K562 (cell line): Measurements from ENCODE around the gene FMNL2. TPM values are rescaled to one million over a fixed set of nuclear protein-coding genes. Genes with fewer than 3 reads are reported as not detected.

Experiments
- AFF1 ChIP-seq, 2 experiments: fragments of 450-650 bp; IDR thresholded peaks; 2 replicates each; pipeline ENCODE4 v1.6.1; 2018; ENCODE audit warnings: mild to moderate bottlenecking in 2 of 2, low read depth in 1 of 2; ENCODE audit not compliant: partially characterized antibody in 2 of 2
- FOXA3 ChIP-seq, 2 experiments: fragments of 450-650 bp in 1 of 2; sonication (generic) in 1 of 2; formaldehyde crosslinking; IDR thresholded peaks in 1 of 2; conservative IDR thresholded peaks in 1 of 2; 2 replicates each; pipeline versions ENCODE4 v1.4.0 to v1.8.0; 2020 to 2022; ENCODE audit warnings: mild to moderate bottlenecking in 2 of 2, missing genetic modification reagents in 1 of 2
- KAT8 ChIP-seq: fragments of 450-650 bp; IDR thresholded peaks from 2 replicates; pipeline ENCODE4 v1.6.1; 2016; ENCODE audit warnings: low read depth, mild to moderate bottlenecking
- KDM4B ChIP-seq, 2 experiments: fragments of 450-650 bp in 1 of 2; sonication (generic) in 1 of 2; IDR thresholded peaks; 2 replicates each; pipeline ENCODE4 v1.6.1; 2016 to 2017; ENCODE audit warnings: borderline replicate concordance in 2 of 2, antibody characterized with exemption in 1 of 2, low read depth in 1 of 2, mild to moderate bottlenecking in 1 of 2
- MYC ChIP-seq, 2 experiments: fragments of 250-450 bp in 1 of 2; sonication (Bioruptor Pico) in 1 of 2; IDR thresholded peaks; 2 replicates each; pipeline versions ENCODE4 v1.5.1 to v1.6.1; 2012 to 2021; ENCODE audit warnings: low read depth in 2 of 2, borderline replicate concordance in 1 of 2, improper control_type of control experiment in 1 of 2, low read length in 1 of 2, mild to moderate bottlenecking in 1 of 2, moderate library complexity in 1 of 2
- RB1 ChIP-seq: fragments of 450-650 bp; IDR thresholded peaks from 2 replicates; pipeline ENCODE4 v1.6.1; 2017; ENCODE audit warnings: low read depth, mild to moderate bottlenecking
- ZNF263 ChIP-seq: sonication (generic); formaldehyde crosslinking; IDR thresholded peaks from 2 replicates; pipeline ENCODE4 v1.8.0; 2022; ENCODE audit warnings: mild to moderate bottlenecking, missing genetic modification reagents, borderline replicate concordance
- polyA plus RNA-seq, 8 experiments: library from polyadenylated mRNA; depleted of rRNA in 4 of 8; stranded (reverse) in 5 of 8; unstranded in 3 of 8; fragments of >200 nt; fragmentation: Nextera tagmentation in 2 of 8; fragmentation: Illumina TruSeq in 1 of 8; extraction: Ambion mirVana in 2 of 8; extraction: Trizol in 1 of 8; gene quantifications; 2 replicates each; pipeline versions ENCODE4 v1.2.1 to v1.2.3, GENCODE V29; 2011 to 2014; ENCODE audit warnings: inconsistent platforms in 1 of 8, missing spikeins in 1 of 8
- total RNA-seq, 7 experiments: library from RNA; depleted of rRNA in 6 of 7; stranded (reverse); fragments of >200 nt in 6 of 7; fragmentation: Illumina TruSeq in 2 of 7; extraction: Trizol in 2 of 7; gene quantifications; 2 replicates each; pipeline versions ENCODE4 v1.2.1 to v1.2.3, GENCODE V29; 2011 to 2021; ENCODE audit warnings: low replicate concordance in 1 of 7

FMNL2 gene
- total and polyA plus RNA-seq, 9 of the 15 experiments (the other 6 are each of a cell fraction or from before 2014, with no cell fraction given): 0.15 to 0.49 (median 0.24) TPM; not detected in 1

GRCh38 chr2:152588998-152589397, 254.0 kb downstream of the FMNL2 start (continued):
- TF ChIP-seq FOXA3 (CRISPR knock-in tag; conservative IDR thresholded peaks at IDR 0.05 in 1 of 2, IDR thresholded peaks at IDR 0.05 in 1 of 2): no peak
- no peak for TF ChIP-seq MYC (IDR thresholded peaks at IDR 0.05; ENCODE audit: low read depth, low read length)
- TF ChIP-seq MYC (CRISPR knock-in tag; IDR thresholded peaks at IDR 0.05; ENCODE audit: borderline replicate concordance, low read depth): no peak
- no peak for TF ChIP-seq KDM4B (IDR thresholded peaks at IDR 0.05; ENCODE audit: borderline replicate concordance in 2 of 2, low read depth in 1 of 2)
- no peak for TF ChIP-seq RB1
- TF ChIP-seq KAT8: no peak
- TF ChIP-seq AFF1 (IDR thresholded peaks at IDR 0.05; ENCODE audit: low read depth in 1 of 2, partially characterized antibody in 2 of 2): no peak
- no peak for TF ChIP-seq ZNF263 (CRISPR knock-in tag)
